Measurements from ENCODE around the gene TTC23L.

- no peak for TF ChIP-seq CTCF (conservative IDR thresholded peaks at IDR 0.05)
- no peak for TF ChIP-seq EZH2 (IDR thresholded peaks at IDR 0.05; ENCODE audit: low read depth)
Measured at GRCh38 chr5:34817558-34818351, 21.2 kb upstream of the TTC23L start.

All from PC-9 (cell line).